ENCODE measurements around the gene C1orf159.

C1orf159 gene

DNA sequence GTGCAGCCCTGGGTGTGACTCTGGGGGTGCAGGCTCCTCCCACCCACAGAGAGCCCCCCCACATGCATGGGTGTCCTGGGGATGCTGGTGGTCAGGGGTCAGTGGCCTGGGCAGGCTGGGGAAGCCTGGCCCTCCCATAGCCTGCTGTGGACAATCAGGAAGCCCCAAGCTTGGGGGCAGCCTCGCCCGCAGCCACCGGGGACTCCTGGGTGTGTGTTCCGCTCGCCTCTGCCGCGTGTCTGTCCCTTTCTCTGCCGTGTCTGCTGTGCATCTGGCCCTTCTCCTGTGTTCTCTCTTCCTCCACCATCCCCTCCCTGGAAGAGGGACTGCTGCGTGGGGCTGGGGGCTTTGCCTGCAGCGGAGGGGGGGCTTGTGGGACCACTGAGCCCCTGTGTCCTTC, 73.1 kb downstream of the C1orf159 start:
- no peak overlapping the region for H3K4me3 ChIP-seq (ENCODE audit: low read depth, low read length)
- TF ChIP-seq MYC (IDR thresholded peaks at IDR 0.05; ENCODE audit: low read depth, low read length) (no peak), POLR2A (IDR thresholded peaks at IDR 0.05; ENCODE audit: extremely low read depth, insufficient read length) (no peak)
- TF ChIP-seq, protein P1, sequence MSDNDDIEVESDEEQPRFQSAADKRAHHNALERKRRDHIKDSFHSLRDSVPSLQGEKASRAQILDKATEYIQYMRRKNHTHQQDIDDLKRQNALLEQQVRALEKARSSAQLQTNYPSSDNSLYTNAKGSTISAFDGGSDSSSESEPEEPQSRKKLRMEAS (IDR thresholded peaks at IDR 0.05; ENCODE audit: low read depth, low read length): no peak
- TF ChIP-seq, protein P2, sequence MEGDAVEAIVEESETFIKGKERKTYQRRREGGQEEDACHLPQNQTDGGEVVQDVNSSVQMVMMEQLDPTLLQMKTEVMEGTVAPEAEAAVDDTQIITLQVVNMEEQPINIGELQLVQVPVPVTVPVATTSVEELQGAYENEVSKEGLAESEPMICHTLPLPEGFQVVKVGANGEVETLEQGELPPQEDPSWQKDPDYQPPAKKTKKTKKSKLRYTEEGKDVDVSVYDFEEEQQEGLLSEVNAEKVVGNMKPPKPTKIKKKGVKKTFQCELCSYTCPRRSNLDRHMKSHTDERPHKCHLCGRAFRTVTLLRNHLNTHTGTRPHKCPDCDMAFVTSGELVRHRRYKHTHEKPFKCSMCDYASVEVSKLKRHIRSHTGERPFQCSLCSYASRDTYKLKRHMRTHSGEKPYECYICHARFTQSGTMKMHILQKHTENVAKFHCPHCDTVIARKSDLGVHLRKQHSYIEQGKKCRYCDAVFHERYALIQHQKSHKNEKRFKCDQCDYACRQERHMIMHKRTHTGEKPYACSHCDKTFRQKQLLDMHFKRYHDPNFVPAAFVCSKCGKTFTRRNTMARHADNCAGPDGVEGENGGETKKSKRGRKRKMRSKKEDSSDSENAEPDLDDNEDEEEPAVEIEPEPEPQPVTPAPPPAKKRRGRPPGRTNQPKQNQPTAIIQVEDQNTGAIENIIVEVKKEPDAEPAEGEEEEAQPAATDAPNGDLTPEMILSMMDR (IDR thresholded peaks at IDR 0.05; ENCODE audit: low read depth, low read length): no peak
- DNase-seq (ENCODE audit: low read depth): no peak

DNA sequence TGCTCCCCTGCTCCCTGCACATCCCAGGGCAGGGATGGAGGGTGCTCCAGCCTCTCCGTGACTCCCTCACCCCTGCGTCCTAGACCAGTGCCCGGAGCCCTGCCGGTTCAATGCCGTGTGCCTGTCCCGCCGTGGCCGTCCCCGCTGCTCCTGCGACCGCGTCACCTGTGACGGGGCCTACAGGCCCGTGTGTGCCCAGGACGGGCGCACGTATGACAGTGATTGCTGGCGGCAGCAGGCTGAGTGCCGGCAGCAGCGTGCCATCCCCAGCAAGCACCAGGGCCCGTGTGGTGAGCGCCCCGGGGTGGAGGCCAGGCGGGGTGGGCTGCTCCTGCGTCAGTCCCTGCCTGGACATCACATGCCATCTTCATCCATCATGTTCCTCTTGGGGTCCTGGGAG, 74.0 kb downstream of the C1orf159 start:
- no peak overlapping the region for H3K4me3 ChIP-seq (ENCODE audit: low read depth, low read length)
- no peak for DNase-seq (ENCODE audit: low read depth)
- no peak for TF ChIP-seq MYC (IDR thresholded peaks at IDR 0.05; ENCODE audit: low read depth, low read length)

DNA sequence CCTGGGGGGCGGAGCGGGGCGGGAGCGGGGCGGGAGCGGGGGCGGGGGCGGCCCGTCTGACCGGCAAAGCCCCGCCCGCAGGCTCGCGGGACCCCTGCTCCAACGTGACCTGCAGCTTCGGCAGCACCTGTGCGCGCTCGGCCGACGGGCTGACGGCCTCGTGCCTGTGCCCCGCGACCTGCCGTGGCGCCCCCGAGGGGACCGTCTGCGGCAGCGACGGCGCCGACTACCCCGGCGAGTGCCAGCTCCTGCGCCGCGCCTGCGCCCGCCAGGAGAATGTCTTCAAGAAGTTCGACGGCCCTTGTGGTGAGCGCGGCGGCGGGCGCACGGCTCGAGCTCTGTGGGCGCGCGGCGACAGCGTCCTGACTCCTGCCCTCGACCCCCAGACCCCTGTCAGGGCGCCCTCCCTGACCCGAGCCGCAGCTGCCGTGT, 74.8 kb downstream of the C1orf159 start:
- DNase-seq (ENCODE audit: low read depth): no peak
- H3K4me3 ChIP-seq (ENCODE audit: low read depth, low read length): no peak overlapping the region
- no peak for TF ChIP-seq MYC (IDR thresholded peaks at IDR 0.05; ENCODE audit: low read depth, low read length)
- no peak for TF ChIP-seq POLR2A (IDR thresholded peaks at IDR 0.05; ENCODE audit: extremely low read depth, insufficient read length)
- TF ChIP-seq, protein P1 (IDR thresholded peaks at IDR 0.05; ENCODE audit: low read depth, low read length): no peak
- TF ChIP-seq, protein P2 (IDR thresholded peaks at IDR 0.05; ENCODE audit: low read depth, low read length): no peak

DNA sequence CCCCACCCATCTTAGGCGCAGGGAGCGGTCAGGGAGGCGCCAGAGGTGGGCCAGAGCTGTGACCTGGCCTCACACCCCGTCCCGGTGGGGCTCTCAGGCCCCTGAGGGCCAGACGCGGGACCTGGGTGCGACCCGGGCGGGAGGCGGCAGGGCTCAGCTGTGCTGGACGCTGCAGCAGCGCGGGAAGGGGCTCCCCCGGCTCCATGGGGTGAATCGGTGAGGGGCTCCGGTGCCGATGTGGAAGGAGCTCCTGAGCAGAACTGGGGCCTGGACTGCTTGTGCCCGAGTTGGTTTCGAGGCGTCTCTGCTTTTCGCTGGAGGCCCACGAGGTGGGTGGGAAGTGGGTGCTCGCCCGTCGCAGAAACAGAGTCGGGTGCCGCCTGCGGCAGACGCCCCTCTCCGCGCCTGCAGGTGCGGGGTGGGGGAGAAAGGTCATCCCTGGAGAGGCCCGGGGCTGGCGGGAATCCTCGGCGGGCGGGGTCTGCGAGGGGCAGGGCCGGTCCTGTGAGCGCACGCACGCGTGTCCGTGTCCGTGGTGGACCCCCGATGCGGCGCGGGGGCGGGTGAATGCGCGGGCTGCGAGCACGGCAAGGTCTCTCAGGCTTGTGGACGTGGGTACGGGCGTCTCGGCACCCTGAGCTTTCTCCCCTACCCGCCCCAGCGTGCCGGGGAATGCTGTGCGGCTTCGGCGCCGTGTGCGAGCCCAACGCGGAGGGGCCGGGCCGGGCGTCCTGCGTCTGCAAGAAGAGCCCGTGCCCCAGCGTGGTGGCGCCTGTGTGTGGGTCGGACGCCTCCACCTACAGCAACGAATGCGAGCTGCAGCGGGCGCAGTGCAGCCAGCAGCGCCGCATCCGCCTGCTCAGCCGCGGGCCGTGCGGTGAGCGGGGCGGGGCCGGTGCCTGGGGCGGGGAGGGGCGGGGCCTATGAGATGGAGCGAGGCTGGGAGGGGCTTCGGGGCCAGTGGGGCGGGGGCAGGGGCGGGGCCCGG, 75.6 kb downstream of the C1orf159 start:
- peak; percentile 86 for DNase-seq (ENCODE audit: low read depth)
- H3K4me3 ChIP-seq (ENCODE audit: low read depth, low read length): no peak overlapping the region
- TF ChIP-seq POLR2A (IDR thresholded peaks at IDR 0.05; ENCODE audit: extremely low read depth, insufficient read length) (no peak), MYC (IDR thresholded peaks at IDR 0.05; ENCODE audit: low read depth, low read length) (no peak)
- TF ChIP-seq, protein P1 (IDR thresholded peaks at IDR 0.05; ENCODE audit: low read depth, low read length): no peak
- TF ChIP-seq, protein P2 (IDR thresholded peaks at IDR 0.05; ENCODE audit: low read depth, low read length): no peak

DNA sequence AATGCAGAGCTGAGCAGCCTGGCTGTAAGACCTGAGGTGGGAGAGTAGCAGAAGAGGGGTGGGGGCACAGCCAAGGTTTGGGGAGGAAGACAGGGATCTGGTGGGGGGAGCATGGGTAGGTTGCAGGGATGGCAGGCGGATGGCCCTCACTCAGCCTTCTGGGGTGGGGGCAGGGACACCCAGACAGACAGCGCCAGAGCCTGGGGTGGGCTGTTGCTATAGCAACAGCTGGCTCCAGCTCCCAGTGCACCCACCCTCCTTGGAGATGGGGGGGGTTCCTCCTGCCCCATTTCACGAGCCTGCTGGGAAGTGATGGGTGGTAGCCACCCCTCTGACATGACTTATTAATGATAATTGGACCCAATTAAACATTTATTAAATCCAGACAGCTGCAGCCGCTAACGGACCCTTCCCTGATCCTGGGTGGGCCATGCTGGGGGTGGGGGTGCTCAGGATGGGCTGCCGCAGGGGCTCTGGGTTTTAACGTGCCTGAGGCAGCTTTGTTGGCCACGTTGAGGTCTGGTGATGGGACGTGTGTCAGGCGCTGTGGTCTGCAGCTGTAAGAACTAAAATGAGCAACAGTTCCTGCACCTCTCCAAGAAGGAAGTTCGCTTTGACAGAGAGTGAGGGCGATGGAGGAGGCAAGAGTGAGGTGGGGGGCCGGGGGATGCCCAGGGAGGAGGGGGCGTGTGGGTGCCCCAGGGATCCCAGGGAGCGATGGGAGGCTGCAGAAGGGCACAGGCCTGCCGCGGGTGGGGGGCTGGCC, 76.6 kb downstream of the C1orf159 start:
- TF ChIP-seq POLR2A (IDR thresholded peaks at IDR 0.05; ENCODE audit: extremely low read depth, insufficient read length): no peak
- TF ChIP-seq, protein P2 (IDR thresholded peaks at IDR 0.05; ENCODE audit: low read depth, low read length): no peak
- TF ChIP-seq, protein P1 (IDR thresholded peaks at IDR 0.05; ENCODE audit: low read depth, low read length): no peak
- TF ChIP-seq MYC (IDR thresholded peaks at IDR 0.05; ENCODE audit: low read depth, low read length): no peak
- peak; percentile 76 for DNase-seq (ENCODE audit: low read depth)
- no peak overlapping the region for H3K4me3 ChIP-seq (ENCODE audit: low read depth, low read length)

DNA sequence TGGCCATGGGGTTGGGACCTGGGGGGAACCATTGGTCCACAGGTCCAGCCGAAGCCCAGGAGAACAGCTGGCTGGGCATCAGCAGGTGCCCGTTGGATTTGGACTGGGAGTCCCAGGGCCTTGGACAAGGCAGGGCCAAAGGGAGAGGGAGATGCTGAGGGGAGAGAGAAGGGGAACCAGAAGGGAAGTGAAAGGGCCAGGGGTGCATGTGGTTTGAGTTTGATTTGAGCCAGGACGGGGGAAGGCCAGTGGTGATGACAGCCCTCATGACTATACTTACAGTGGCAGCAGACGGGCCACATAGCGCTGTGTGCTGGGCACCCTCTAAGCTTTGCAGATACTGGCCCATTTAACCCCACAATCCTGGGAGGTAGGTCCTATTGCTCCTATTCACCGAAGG, 77.2 kb downstream of the C1orf159 start:
- DNase-seq (ENCODE audit: low read depth): peak; percentile 85
- no peak overlapping the region for H3K4me3 ChIP-seq (ENCODE audit: low read depth, low read length)
- no peak for TF ChIP-seq MYC (IDR thresholded peaks at IDR 0.05; ENCODE audit: low read depth, low read length)
- TF ChIP-seq POLR2A (IDR thresholded peaks at IDR 0.05; ENCODE audit: extremely low read depth, insufficient read length): no peak
- TF ChIP-seq, protein P1 (IDR thresholded peaks at IDR 0.05; ENCODE audit: low read depth, low read length): no peak
- TF ChIP-seq, protein P2 (IDR thresholded peaks at IDR 0.05; ENCODE audit: low read depth, low read length): no peak
